Skeletal muscle tissue (tissue), 4 donors: ENCODE results near the gene NBEAL1. TPM values are rescaled to one million over a fixed set of nuclear protein-coding genes. Genes with fewer than 3 reads are reported as not detected.
"Not testable (repeated sequence)": the region's sequence is repeated elsewhere in the genome, so short reads cannot be mapped to it uniquely, and the experiment has no call there.

Source experiments
- H3K27ac ChIP-seq: one replicate; pipeline ENCODE4 v1.7.0; 2013; ENCODE audit warnings: mild to moderate bottlenecking, low read depth, low read length, inconsistent platforms
- H3K27me3 ChIP-seq, 3 donors: one replicate each; pipeline ENCODE4 v1.7.0; 2013; ENCODE audit warnings: low read length in 3 of 3; ENCODE audit not compliant: control insufficient read depth in 3 of 3, insufficient read depth in 3 of 3
- H3K36me3 ChIP-seq, 3 donors: one replicate each; pipeline ENCODE4 v1.7.0; 2013; ENCODE audit warnings: low read length in 3 of 3; ENCODE audit not compliant: control insufficient read depth in 3 of 3, insufficient read depth in 3 of 3
- H3K4me1 ChIP-seq, 3 donors: one replicate each; pipeline ENCODE4 v1.7.0; 2013; ENCODE audit warnings: low read length in 3 of 3, mild to moderate bottlenecking in 3 of 3; ENCODE audit not compliant: control insufficient read depth in 3 of 3, insufficient read depth in 3 of 3
- H3K4me3 ChIP-seq, 3 donors: one replicate each; pipeline ENCODE4 v1.7.0; 2013; ENCODE audit warnings: low read length in 3 of 3
- H3K9ac ChIP-seq, 3 donors: one replicate each; pipeline ENCODE4 v1.7.0; 2013; ENCODE audit warnings: low read length in 3 of 3, mild to moderate bottlenecking in 3 of 3, moderate library complexity in 2 of 3, low read depth in 1 of 3
- H3K9me3 ChIP-seq, 3 donors: one replicate each; pipeline ENCODE4 v1.7.0; 2013; ENCODE audit warnings: low read length in 3 of 3; ENCODE audit not compliant: control insufficient read depth in 3 of 3
- total RNA-seq: library from RNA; depleted of rRNA; stranded (reverse); fragments of >200 nt; gene quantifications from one replicate; pipeline ENCODE4 v1.2.3, GENCODE V29; 2014
- donor health status: Osteomylitis.

Gene NBEAL1
- total RNA-seq, 1 donor from 2014 or later = 29.2 TPM

GRCh38 chr2:203090721-203091120 is 76.0 kb downstream of the NBEAL1 start:
- H3K27me3 ChIP-seq, H3K27ac ChIP-seq, H3K4me1 ChIP-seq, H3K36me3 ChIP-seq, H3K9ac ChIP-seq, H3K4me3 ChIP-seq, H3K9me3 ChIP-seq: not testable (repeated sequence)

- peaks cover 3 to 11% (median 4%) of the 10 kb centered on the region in 3 donors for H3K36me3 ChIP-seq
- no peak overlapping the region for H3K27ac ChIP-seq
- no peaks in the 10 kb centered on the region for H3K27me3 ChIP-seq
- no peaks in the 10 kb centered on the region for H3K4me1 ChIP-seq
- no peak overlapping the region for H3K4me3 ChIP-seq
- no peaks in the 10 kb centered on the region for H3K9me3 ChIP-seq
- H3K9ac ChIP-seq = no peak overlapping the region
Observed at GRCh38 chr2:203097735-203098134, 83.1 kb downstream of the NBEAL1 start.

- not testable (repeated sequence) for H3K9me3 ChIP-seq, H3K27ac ChIP-seq, H3K4me1 ChIP-seq, H3K4me3 ChIP-seq, H3K27me3 ChIP-seq, H3K9ac ChIP-seq, H3K36me3 ChIP-seq
Observed at GRCh38 chr2:203102357-203102756, 87.7 kb downstream of the NBEAL1 start.

GRCh38 chr2:203104273-203104672 is 89.6 kb downstream of the NBEAL1 start:
- H3K27me3 ChIP-seq = no peaks in the 10 kb centered on the region
- no peak overlapping the region for H3K27ac ChIP-seq
- no peak overlapping the region for H3K4me3 ChIP-seq
- H3K9me3 ChIP-seq = peaks cover 0 to 2% (median 0%) of the 10 kb centered on the region in 3 donors
- no peaks in the 10 kb centered on the region for H3K4me1 ChIP-seq
- no peak overlapping the region for H3K9ac ChIP-seq
- H3K36me3 ChIP-seq = peaks cover 12 to 19% (median 18%) of the 10 kb centered on the region in 3 donors

GRCh38 chr2:203105996-203106395 is 91.3 kb downstream of the NBEAL1 start:
- Histone ChIP-seq H3K4me3 (no peak overlapping the region), H3K9ac (no peak overlapping the region), H3K27me3 (no peaks in the 10 kb centered on the region), H3K36me3 (peaks cover 10 to 26% (median 23%) of the 10 kb centered on the region in 3 donors), H3K27ac (no peak overlapping the region), H3K9me3 (peaks cover 0 to 2% (median 0%) of the 10 kb centered on the region in 3 donors), H3K4me1 (no peaks in the 10 kb centered on the region)

GRCh38 chr2:203110496-203110895 is 95.8 kb downstream of the NBEAL1 start:
- H3K27ac ChIP-seq, H3K27me3 ChIP-seq, H3K4me1 ChIP-seq, H3K9ac ChIP-seq, H3K9me3 ChIP-seq, H3K4me3 ChIP-seq: not testable (repeated sequence)
- peaks cover 21 to 40% (median 32%) of the 10 kb centered on the region in 3 donors for H3K36me3 ChIP-seq

GRCh38 chr2:203112342-203112741 is 97.7 kb downstream of the NBEAL1 start:
- no peak overlapping the region for H3K27ac ChIP-seq
- no peak overlapping the region for H3K9ac ChIP-seq
- no peaks in the 10 kb centered on the region for H3K4me1 ChIP-seq
- no peaks in the 10 kb centered on the region for H3K9me3 ChIP-seq
- no peak overlapping the region for H3K4me3 ChIP-seq
- H3K36me3 ChIP-seq = peaks cover 21 to 48% (median 31%) of the 10 kb centered on the region in 3 donors
- H3K27me3 ChIP-seq = no peaks in the 10 kb centered on the region

GRCh38 chr2:203115201-203115700 is 100.6 kb downstream of the NBEAL1 start:
- H3K4me3 ChIP-seq, H3K4me1 ChIP-seq, H3K27ac ChIP-seq, H3K9me3 ChIP-seq, H3K27me3 ChIP-seq, H3K9ac ChIP-seq: not testable (repeated sequence)
- peaks cover 14 to 29% (median 18%) of the 10 kb centered on the region in 3 donors for H3K36me3 ChIP-seq

GRCh38 chr2:203122317-203122986 is 107.8 kb downstream of the NBEAL1 start:
- H3K4me3 ChIP-seq = no peak overlapping the region
- H3K27me3 ChIP-seq = no peaks in the 10 kb centered on the region
- peaks cover 4 to 15% (median 13%) of the 10 kb centered on the region in 3 donors for H3K36me3 ChIP-seq
- no peak overlapping the region for H3K27ac ChIP-seq
- H3K4me1 ChIP-seq = no peaks in the 10 kb centered on the region
- no peaks in the 10 kb centered on the region for H3K9me3 ChIP-seq
- H3K9ac ChIP-seq = no peak overlapping the region

GRCh38 chr2:203126996-203127395 is 112.3 kb downstream of the NBEAL1 start:
- Histone ChIP-seq H3K9ac (no peak overlapping the region), H3K4me1 (no peaks in the 10 kb centered on the region), H3K4me3 (no peak overlapping the region), H3K27me3 (no peaks in the 10 kb centered on the region), H3K9me3 (no peaks in the 10 kb centered on the region), H3K36me3 (peaks cover 7 to 20% (median 18%) of the 10 kb centered on the region in 3 donors), H3K27ac (no peak overlapping the region)
